PC-3 (cell line): ENCODE measurements around the gene RAB4B.

Experiments
- EZH2phosphoT487 ChIP-seq: fragments of 300-600 bp; sonication (generic); IDR thresholded peaks from 2 replicates; pipeline ENCODE4 v1.6.1; 2018; ENCODE audit warnings: mild to moderate bottlenecking, antibody characterized with exemption, low read length, borderline replicate concordance
- TF ChIP-seq, protein P1 (sequence below): fragments of 300-600 bp; sonication (generic); conservative IDR thresholded peaks from 2 replicates; pipeline ENCODE4 v1.5.1; 2017; ENCODE audit warnings: antibody characterized with exemption, low read depth, mild to moderate bottlenecking, low read length

GRCh38 chr19:40763526-40763925 lies 14.5 kb upstream of the RAB4B start:
- TF ChIP-seq, protein P1, sequence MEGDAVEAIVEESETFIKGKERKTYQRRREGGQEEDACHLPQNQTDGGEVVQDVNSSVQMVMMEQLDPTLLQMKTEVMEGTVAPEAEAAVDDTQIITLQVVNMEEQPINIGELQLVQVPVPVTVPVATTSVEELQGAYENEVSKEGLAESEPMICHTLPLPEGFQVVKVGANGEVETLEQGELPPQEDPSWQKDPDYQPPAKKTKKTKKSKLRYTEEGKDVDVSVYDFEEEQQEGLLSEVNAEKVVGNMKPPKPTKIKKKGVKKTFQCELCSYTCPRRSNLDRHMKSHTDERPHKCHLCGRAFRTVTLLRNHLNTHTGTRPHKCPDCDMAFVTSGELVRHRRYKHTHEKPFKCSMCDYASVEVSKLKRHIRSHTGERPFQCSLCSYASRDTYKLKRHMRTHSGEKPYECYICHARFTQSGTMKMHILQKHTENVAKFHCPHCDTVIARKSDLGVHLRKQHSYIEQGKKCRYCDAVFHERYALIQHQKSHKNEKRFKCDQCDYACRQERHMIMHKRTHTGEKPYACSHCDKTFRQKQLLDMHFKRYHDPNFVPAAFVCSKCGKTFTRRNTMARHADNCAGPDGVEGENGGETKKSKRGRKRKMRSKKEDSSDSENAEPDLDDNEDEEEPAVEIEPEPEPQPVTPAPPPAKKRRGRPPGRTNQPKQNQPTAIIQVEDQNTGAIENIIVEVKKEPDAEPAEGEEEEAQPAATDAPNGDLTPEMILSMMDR, result no peak
- no peak for TF ChIP-seq EZH2phosphoT487
